Esophagus squamous epithelium (tissue), 4 donors: ENCODE measurements around the gene BAD.

Experiments
- POLR2A ChIP-seq, 4 donors: fragments of 450-650 bp; IDR thresholded peaks; one replicate each; pipeline ENCODE4 v1.6.1; 2017; ENCODE audit warnings: antibody characterized with exemption in 4 of 4, mild to moderate bottlenecking in 4 of 4, moderate library complexity in 3 of 4
- TF ChIP-seq, protein P1 (sequence below), 6 experiments: fragments of 450-650 bp in 4 of 6; fragments of 200-600 bp in 2 of 6; sonication (generic) in 2 of 6; IDR thresholded peaks; one replicate each; pipeline ENCODE4 v1.5.1; 2016 to 2019; ENCODE audit warnings: antibody characterized with exemption in 6 of 6, mild to moderate bottlenecking in 4 of 6, moderate library complexity in 4 of 6

- TF ChIP-seq, protein P1, sequence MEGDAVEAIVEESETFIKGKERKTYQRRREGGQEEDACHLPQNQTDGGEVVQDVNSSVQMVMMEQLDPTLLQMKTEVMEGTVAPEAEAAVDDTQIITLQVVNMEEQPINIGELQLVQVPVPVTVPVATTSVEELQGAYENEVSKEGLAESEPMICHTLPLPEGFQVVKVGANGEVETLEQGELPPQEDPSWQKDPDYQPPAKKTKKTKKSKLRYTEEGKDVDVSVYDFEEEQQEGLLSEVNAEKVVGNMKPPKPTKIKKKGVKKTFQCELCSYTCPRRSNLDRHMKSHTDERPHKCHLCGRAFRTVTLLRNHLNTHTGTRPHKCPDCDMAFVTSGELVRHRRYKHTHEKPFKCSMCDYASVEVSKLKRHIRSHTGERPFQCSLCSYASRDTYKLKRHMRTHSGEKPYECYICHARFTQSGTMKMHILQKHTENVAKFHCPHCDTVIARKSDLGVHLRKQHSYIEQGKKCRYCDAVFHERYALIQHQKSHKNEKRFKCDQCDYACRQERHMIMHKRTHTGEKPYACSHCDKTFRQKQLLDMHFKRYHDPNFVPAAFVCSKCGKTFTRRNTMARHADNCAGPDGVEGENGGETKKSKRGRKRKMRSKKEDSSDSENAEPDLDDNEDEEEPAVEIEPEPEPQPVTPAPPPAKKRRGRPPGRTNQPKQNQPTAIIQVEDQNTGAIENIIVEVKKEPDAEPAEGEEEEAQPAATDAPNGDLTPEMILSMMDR (IDR thresholded peaks at IDR 0.05), result no peak
- TF ChIP-seq POLR2A (IDR thresholded peaks at IDR 0.05), result no peak
Measured at GRCh38 chr11:64229744-64230170, 54.7 kb downstream of the BAD start.
